Measurements from ENCODE around the gene DKK1.

- no peak for TF ChIP-seq POLR2AphosphoS5 (IDR thresholded peaks at IDR 0.05; ENCODE audit: insufficient read depth, low read depth, low read length)
- no peak for TF ChIP-seq CTCF (IDR thresholded peaks at IDR 0.05; ENCODE audit: extremely low read depth in 1 of 2, insufficient read depth in 1 of 2, low read depth in 1 of 2, low read length in 2 of 2)
- TF ChIP-seq JUN (IDR thresholded peaks at IDR 0.05; ENCODE audit: borderline replicate concordance, insufficient read depth, insufficient read length, low read depth): no peak
- no peak for TF ChIP-seq POLR2A (IDR thresholded peaks at IDR 0.05; ENCODE audit: low read depth, low read length)
- TF ChIP-seq MYC (IDR thresholded peaks at IDR 0.05; ENCODE audit: low read depth, low read length): no peak
- TF ChIP-seq EZH2 (IDR thresholded peaks at IDR 0.05; ENCODE audit: borderline replicate concordance, low read depth, low read length, severe bottlenecking): no peak
- TF ChIP-seq MAX (IDR thresholded peaks at IDR 0.05; ENCODE audit: insufficient read depth, insufficient read length): no peak
Observed at GRCh38 chr10:52331638-52332364, 17.7 kb downstream of the DKK1 start.

Measured in endothelial cell of umbilical vein (primary cell).